Tibial artery (tissue), 4 donors: ENCODE measurements around the gene PLA2G12B.

ENCODE experiments used
- DNase-seq, 2 donors: peaks; one replicate each; pipeline ENCODE4 v3.0.0-alpha.2; 2019
- H3K27ac ChIP-seq, 2 donors: fragments of 200-600 bp; sonication (generic) in 1 of 2; 1 replicate in 1 of 2; 2 replicates in 1 of 2; pipeline ENCODE4 v1.5.1; 2018 to 2019; ENCODE audit warnings: mild to moderate bottlenecking in 1 of 2
- H3K27me3 ChIP-seq, 2 donors: fragments of 200-600 bp; sonication (generic) in 1 of 2; one replicate each; pipeline versions ENCODE4 v1.5.1 to v1.6.0; 2016 to 2019
- H3K36me3 ChIP-seq, 3 donors: fragments of 200-600 bp; sonication (generic) in 2 of 3; one replicate each; pipeline ENCODE4 v1.5.1; 2016 to 2019; ENCODE audit warnings: mild to moderate bottlenecking in 2 of 3
- H3K4me1 ChIP-seq, 4 donors: fragments of 200-600 bp; sonication (generic) in 2 of 4; 1 replicate in 3 of 4; 2 replicates in 1 of 4; pipeline ENCODE4 v1.5.1; 2016 to 2019
- H3K4me3 ChIP-seq, 2 donors: fragments of 200-600 bp; sonication (generic) in 1 of 2; 1 replicate in 1 of 2; 2 replicates in 1 of 2; pipeline ENCODE4 v1.5.1; 2018 to 2019; ENCODE audit warnings: mild to moderate bottlenecking in 2 of 2
- H3K9me3 ChIP-seq, 3 donors: fragments of 200-600 bp; sonication (generic) in 1 of 3; one replicate each; pipeline ENCODE4 v1.5.1; 2016 to 2019
- CTCF ChIP-seq, 2 experiments: fragments of 200-600 bp in 1 of 2; fragments of 450-650 bp in 1 of 2; IDR thresholded peaks; one replicate each; pipeline ENCODE4 v1.5.1; 2017 to 2019; ENCODE audit warnings: antibody characterized with exemption in 2 of 2, mild to moderate bottlenecking in 1 of 2, moderate library complexity in 1 of 2
- intact Hi-C: fragments of 100-400 bp; cut with DNase I; formaldehyde crosslinking; loops from one replicate; pipeline ENCODE4 v1.15.0; 2023; ENCODE audit warnings: low total_unique reads

Gene PLA2G12B

GRCh38 chr10:72948762-72949161 lies 5.8 kb downstream of the PLA2G12B start:
- Histone ChIP-seq H3K27me3 (peaks cover 0 to 6% of the 10 kb centered on the region in 2 donors), H3K4me1 (no peaks in the 10 kb centered on the region), H3K4me3 (no peak overlapping the region), H3K9me3 (no peaks in the 10 kb centered on the region), H3K27ac (no peak overlapping the region), H3K36me3 (no peaks in the 10 kb centered on the region)
- TF ChIP-seq CTCF (IDR thresholded peaks at IDR 0.05): no peak
- intact Hi-C loops: no loop called here
- DNase-seq: no peak

DNA sequence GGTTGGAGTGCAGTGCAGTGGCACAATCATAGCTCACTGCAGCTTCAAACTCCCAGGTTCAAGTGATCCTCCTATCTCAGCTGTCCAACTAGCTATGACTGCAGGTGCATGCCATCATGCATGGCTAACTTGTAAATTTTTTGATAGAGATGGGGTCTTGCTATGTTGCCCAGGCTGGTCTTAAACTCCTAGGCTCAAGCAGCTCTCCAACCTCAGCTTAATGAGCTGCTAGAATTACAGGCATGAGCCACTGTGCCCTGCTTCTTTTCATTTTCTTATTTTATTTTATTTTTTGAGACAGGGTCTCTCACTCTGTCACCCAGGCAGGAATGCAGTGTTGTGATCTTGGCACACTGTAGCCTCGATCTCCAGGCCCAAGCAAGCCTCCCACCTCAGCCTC lies 7.6 kb downstream of the PLA2G12B start:
- Histone ChIP-seq H3K4me3 (no peak overlapping the region), H3K27me3 (peaks cover 0 to 2% of the 10 kb centered on the region in 2 donors), H3K27ac (no peak overlapping the region), H3K9me3 (no peaks in the 10 kb centered on the region), H3K36me3 (no peaks in the 10 kb centered on the region), H3K4me1 (no peaks in the 10 kb centered on the region)
- intact Hi-C loops: no loop called here
- DNase-seq: no peak
- no peak for TF ChIP-seq CTCF (IDR thresholded peaks at IDR 0.05)

DNA sequence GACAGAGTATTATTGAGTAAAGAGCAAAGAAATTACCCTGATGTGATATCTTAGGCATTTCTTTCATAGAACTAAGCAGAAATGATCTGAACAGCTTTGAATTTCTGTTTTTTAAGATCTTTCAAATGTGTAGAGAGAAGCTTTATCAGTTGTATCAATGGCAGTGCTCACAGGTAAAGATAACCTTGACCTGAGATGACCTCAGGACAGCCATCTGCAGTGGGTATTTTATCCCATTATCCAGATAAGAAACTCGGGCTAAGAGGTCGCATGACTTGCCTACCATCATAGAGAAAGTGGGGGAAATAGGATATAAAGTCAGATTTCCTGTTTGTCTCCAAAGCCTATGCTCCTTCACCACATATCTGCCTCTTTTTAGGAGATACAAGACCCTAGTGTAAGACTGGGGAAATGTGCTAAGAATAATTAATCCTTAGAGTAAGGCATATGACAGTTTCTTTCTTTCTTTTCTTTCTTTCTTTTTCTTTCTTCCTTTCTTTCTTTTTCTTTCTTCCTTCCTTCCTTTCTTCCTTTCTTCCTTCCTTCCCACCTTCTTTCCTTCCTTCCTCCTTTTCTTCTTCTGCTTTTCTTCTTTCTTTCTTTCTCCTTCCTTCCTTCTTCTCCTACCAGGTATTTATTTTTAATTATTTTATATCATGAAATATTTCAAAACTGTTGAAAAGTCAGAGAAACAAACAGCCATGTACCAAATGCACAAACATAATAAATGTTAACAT lies 10.9 kb downstream of the PLA2G12B start:
- no peak for TF ChIP-seq CTCF (IDR thresholded peaks at IDR 0.05)
- no peak overlapping the region for H3K27ac ChIP-seq
- no peak overlapping the region for H3K4me3 ChIP-seq
- intact Hi-C loops: no loop called here
- no peaks in the 10 kb centered on the region for H3K9me3 ChIP-seq
- no peaks in the 10 kb centered on the region for H3K4me1 ChIP-seq
- H3K27me3 ChIP-seq: no peaks in the 10 kb centered on the region
- no peak for DNase-seq
- H3K36me3 ChIP-seq: no peaks in the 10 kb centered on the region

GRCh38 chr10:72935361-72935760 lies 19.2 kb downstream of the PLA2G12B start:
- no peak for DNase-seq
- no peaks in the 10 kb centered on the region for H3K4me1 ChIP-seq
- H3K9me3 ChIP-seq: no peaks in the 10 kb centered on the region
- no peak overlapping the region for H3K27ac ChIP-seq
- no peak overlapping the region for H3K4me3 ChIP-seq
- intact Hi-C loops: no loop called here
- no peak for TF ChIP-seq CTCF (IDR thresholded peaks at IDR 0.05)
- H3K36me3 ChIP-seq: no peaks in the 10 kb centered on the region
- H3K27me3 ChIP-seq: no peaks in the 10 kb centered on the region

GRCh38 chr10:72932259-72933015 lies 22.2 kb downstream of the PLA2G12B start:
- intact Hi-C loops: no loop called here
- Histone ChIP-seq H3K27ac (no peak overlapping the region), H3K36me3 (no peaks in the 10 kb centered on the region), H3K9me3 (no peaks in the 10 kb centered on the region), H3K4me1 (no peaks in the 10 kb centered on the region), H3K4me3 (no peak overlapping the region), H3K27me3 (no peaks in the 10 kb centered on the region)
- TF ChIP-seq CTCF (IDR thresholded peaks at IDR 0.05): no peak
- no peak for DNase-seq
